Type B pancreatic cell (in vitro differentiated cells): ENCODE data around the gene HSFX3. TPM values are rescaled to one million over a fixed set of nuclear protein-coding genes. Genes with fewer than 3 reads are reported as not detected.

Experiments used
- DNase-seq: peaks from one replicate; pipeline ENCODE4 v3.0.0; 2021; ENCODE audit warnings: mixed read lengths; ENCODE audit not compliant: unreplicated experiment; ENCODE audit errors: extremely low spot score
- H3K27ac Mint-ChIP-seq: 2 replicates; pipeline ENCODE4 v1.8.0; 2021; ENCODE audit warnings: mild to moderate bottlenecking, mixed read lengths
- H3K27me3 Mint-ChIP-seq: 2 replicates; pipeline ENCODE4 v1.8.0; 2021; ENCODE audit warnings: mixed read lengths
- H3K36me3 Mint-ChIP-seq: 2 replicates; pipeline ENCODE4 v1.8.0; 2021; ENCODE audit warnings: mixed read lengths
- H3K4me1 Mint-ChIP-seq: one replicate; pipeline ENCODE4 v1.8.0; 2021; ENCODE audit warnings: mixed read lengths; ENCODE audit not compliant: unreplicated experiment
- H3K4me3 Mint-ChIP-seq: 2 replicates; pipeline ENCODE4 v1.8.0; 2021; ENCODE audit warnings: mild to moderate bottlenecking, mixed read lengths
- H3K9me3 Mint-ChIP-seq: 2 replicates; pipeline ENCODE4 v1.8.0; 2021; ENCODE audit warnings: mixed read lengths
- CTCF ChIP-seq: fragments of 200-600 bp; sonication (generic); conservative IDR thresholded peaks from 2 replicates; pipeline ENCODE4 v1.5.0; 2021; ENCODE audit warnings: antibody characterized with exemption, mild to moderate bottlenecking
- total RNA-seq: library from RNA; stranded (reverse); gene quantifications from 2 replicates; pipeline ENCODE4 v1.2.1, GENCODE V29; 2021; ENCODE audit warnings: low replicate concordance

Gene HSFX3
- total RNA-seq, 1 donor from 2014 or later = not detected

GRCh38 chrX:149571770-149572169, 22.0 kb upstream of the HSFX3 start:
- H3K36me3 Mint-ChIP-seq = no peaks in the 10 kb centered on the region

GRCh38 chrX:149570668-149571067, 20.9 kb upstream of the HSFX3 start:
- Mint-ChIP-seq H3K4me1 (no peaks in the 10 kb centered on the region), H3K4me3 (no peak overlapping the region), H3K36me3 (no peaks in the 10 kb centered on the region), H3K9me3 (no peaks in the 10 kb centered on the region), H3K27me3 (no peaks in the 10 kb centered on the region), H3K27ac (no peak overlapping the region)
- TF ChIP-seq CTCF = no peak
- no peak for DNase-seq

More at GRCh38 chrX:149571770-149572169, 22.0 kb upstream of the HSFX3 start:
- H3K4me3 Mint-ChIP-seq = no peak overlapping the region
- no peaks in the 10 kb centered on the region for H3K27me3 Mint-ChIP-seq
- H3K4me1 Mint-ChIP-seq = no peaks in the 10 kb centered on the region
- no peak for DNase-seq
- no peak overlapping the region for H3K27ac Mint-ChIP-seq
- TF ChIP-seq CTCF = no peak
- H3K9me3 Mint-ChIP-seq = no peaks in the 10 kb centered on the region

GRCh38 chrX:149569770-149570169, 20.0 kb upstream of the HSFX3 start:
- H3K9me3 Mint-ChIP-seq = no peaks in the 10 kb centered on the region
- H3K36me3 Mint-ChIP-seq = no peaks in the 10 kb centered on the region
- DNase-seq = no peak
- H3K4me3 Mint-ChIP-seq = no peak overlapping the region
- H3K27me3 Mint-ChIP-seq = no peaks in the 10 kb centered on the region
- TF ChIP-seq CTCF = no peak
- H3K27ac Mint-ChIP-seq = no peak overlapping the region
- no peaks in the 10 kb centered on the region for H3K4me1 Mint-ChIP-seq

- Mint-ChIP-seq H3K27ac (no peak overlapping the region), H3K4me3 (no peak overlapping the region), H3K9me3 (no peaks in the 10 kb centered on the region), H3K4me1 (no peaks in the 10 kb centered on the region), H3K36me3 (no peaks in the 10 kb centered on the region), H3K27me3 (no peaks in the 10 kb centered on the region)
- TF ChIP-seq CTCF = no peak
- no peak for DNase-seq
Observed at GRCh38 chrX:149568701-149569296, 19.1 kb upstream of the HSFX3 start.

GRCh38 chrX:149567621-149568417, 18.1 kb upstream of the HSFX3 start:
- no peak overlapping the region for H3K27ac Mint-ChIP-seq
- H3K27me3 Mint-ChIP-seq = no peaks in the 10 kb centered on the region
- no peak for DNase-seq
- no peaks in the 10 kb centered on the region for H3K36me3 Mint-ChIP-seq
- H3K4me3 Mint-ChIP-seq = no peak overlapping the region
- no peaks in the 10 kb centered on the region for H3K4me1 Mint-ChIP-seq
- no peaks in the 10 kb centered on the region for H3K9me3 Mint-ChIP-seq
- TF ChIP-seq CTCF = no peak
